ENCODE data around the gene EP400. TPM values are rescaled to one million over a fixed set of nuclear protein-coding genes. Genes with fewer than 3 reads are reported as not detected.
"Not testable (repeated sequence)": the region's sequence is repeated elsewhere in the genome, so short reads cannot be mapped to it uniquely, and the experiment has no call there.

EP400 gene
- polyA plus RNA-seq, 1 donor (not counting 4 experiments of a cell fraction or from before 2014, with no cell fraction given) = 4.1 TPM

DNA sequence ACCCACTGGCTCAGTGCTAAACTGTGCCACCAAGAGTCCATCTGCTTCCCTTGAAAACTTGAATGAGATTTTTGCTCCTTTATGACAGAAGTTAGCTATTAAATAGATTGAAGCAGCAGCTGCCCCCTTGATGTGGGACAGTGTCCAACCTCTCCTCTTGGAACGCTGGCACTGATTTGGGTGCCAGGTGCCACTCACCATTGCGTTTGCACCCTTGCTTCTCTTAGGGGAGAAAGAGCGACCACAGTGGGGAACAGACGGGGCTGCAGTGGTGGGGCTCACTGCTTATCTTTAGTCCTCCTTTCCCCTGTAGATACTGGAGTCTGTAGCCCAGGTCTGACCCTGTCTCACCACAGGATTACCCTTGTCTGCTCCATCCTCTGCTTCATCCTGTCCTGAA is 9.4 kb downstream of the EP400 start:
- Histone ChIP-seq H3K9ac (ENCODE audit: control insufficient read depth, extremely low read depth, insufficient read depth, low read length) (no peak overlapping the region), H3K79me2 (ENCODE audit: control insufficient read depth, insufficient read depth, low read length) (peaks cover 84% of the 10 kb centered on the region), H3K9me3 (ENCODE audit: control insufficient read depth, low read depth, low read length) (no peaks in the 10 kb centered on the region), H3K36me3 (ENCODE audit: control insufficient read depth in 2 of 2, extremely low read depth in 1 of 2, insufficient read depth in 2 of 2, low read length in 2 of 2) (peaks cover 2 to 6% of the 10 kb centered on the region in 2 experiments), H3K27ac (ENCODE audit: control insufficient read depth, insufficient read depth, low read length) (no peak overlapping the region), H2AFZ (ENCODE audit: control insufficient read depth, low read length) (no peak overlapping the region), H3K4me2 (ENCODE audit: control insufficient read depth, extremely low read depth, insufficient read depth, low read depth, low read length) (no peak overlapping the region), H3K4me3 (ENCODE audit: control insufficient read depth in 2 of 3, extremely low read depth in 1 of 3, insufficient read depth in 2 of 3, low read depth in 1 of 3, low read length in 3 of 3) (no peak overlapping the region), H3K9me1 (ENCODE audit: control insufficient read depth, extremely low read depth, insufficient read depth, low read length) (no peaks in the 10 kb centered on the region), H3K27me3 (ENCODE audit: control insufficient read depth, extremely low read depth, insufficient read depth, low read length) (no peaks in the 10 kb centered on the region), H3K4me1 (ENCODE audit: control insufficient read depth, extremely low read depth, insufficient read depth, low read length) (peaks cover 13% of the 10 kb centered on the region), H4K20me1 (ENCODE audit: control insufficient read depth, extremely low read depth, insufficient read depth, low read length) (peaks cover 24% of the 10 kb centered on the region)
- FAIRE-seq (no peak), DNase-seq (ENCODE audit: low read depth, low spot score) (no peak)
- TF ChIP-seq EZH2 (IDR thresholded peaks at IDR 0.05; ENCODE audit: low read length) = no peak
- TF ChIP-seq, protein P1, sequence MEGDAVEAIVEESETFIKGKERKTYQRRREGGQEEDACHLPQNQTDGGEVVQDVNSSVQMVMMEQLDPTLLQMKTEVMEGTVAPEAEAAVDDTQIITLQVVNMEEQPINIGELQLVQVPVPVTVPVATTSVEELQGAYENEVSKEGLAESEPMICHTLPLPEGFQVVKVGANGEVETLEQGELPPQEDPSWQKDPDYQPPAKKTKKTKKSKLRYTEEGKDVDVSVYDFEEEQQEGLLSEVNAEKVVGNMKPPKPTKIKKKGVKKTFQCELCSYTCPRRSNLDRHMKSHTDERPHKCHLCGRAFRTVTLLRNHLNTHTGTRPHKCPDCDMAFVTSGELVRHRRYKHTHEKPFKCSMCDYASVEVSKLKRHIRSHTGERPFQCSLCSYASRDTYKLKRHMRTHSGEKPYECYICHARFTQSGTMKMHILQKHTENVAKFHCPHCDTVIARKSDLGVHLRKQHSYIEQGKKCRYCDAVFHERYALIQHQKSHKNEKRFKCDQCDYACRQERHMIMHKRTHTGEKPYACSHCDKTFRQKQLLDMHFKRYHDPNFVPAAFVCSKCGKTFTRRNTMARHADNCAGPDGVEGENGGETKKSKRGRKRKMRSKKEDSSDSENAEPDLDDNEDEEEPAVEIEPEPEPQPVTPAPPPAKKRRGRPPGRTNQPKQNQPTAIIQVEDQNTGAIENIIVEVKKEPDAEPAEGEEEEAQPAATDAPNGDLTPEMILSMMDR (optimal IDR thresholded peaks at IDR 0.05 in 1 of 3, IDR thresholded peaks at IDR 0.05 in 1 of 3, conservative IDR thresholded peaks at IDR 0.05 in 1 of 3; ENCODE audit: extremely low read depth in 1 of 3, insufficient read depth in 2 of 3, low read length in 3 of 3) = no peak
- dilution Hi-C loops (cut with MboI; ENCODE audit: extremely low pct_ligation_motif_present, low sequenced_read_pairs) = no loop called here

DNA sequence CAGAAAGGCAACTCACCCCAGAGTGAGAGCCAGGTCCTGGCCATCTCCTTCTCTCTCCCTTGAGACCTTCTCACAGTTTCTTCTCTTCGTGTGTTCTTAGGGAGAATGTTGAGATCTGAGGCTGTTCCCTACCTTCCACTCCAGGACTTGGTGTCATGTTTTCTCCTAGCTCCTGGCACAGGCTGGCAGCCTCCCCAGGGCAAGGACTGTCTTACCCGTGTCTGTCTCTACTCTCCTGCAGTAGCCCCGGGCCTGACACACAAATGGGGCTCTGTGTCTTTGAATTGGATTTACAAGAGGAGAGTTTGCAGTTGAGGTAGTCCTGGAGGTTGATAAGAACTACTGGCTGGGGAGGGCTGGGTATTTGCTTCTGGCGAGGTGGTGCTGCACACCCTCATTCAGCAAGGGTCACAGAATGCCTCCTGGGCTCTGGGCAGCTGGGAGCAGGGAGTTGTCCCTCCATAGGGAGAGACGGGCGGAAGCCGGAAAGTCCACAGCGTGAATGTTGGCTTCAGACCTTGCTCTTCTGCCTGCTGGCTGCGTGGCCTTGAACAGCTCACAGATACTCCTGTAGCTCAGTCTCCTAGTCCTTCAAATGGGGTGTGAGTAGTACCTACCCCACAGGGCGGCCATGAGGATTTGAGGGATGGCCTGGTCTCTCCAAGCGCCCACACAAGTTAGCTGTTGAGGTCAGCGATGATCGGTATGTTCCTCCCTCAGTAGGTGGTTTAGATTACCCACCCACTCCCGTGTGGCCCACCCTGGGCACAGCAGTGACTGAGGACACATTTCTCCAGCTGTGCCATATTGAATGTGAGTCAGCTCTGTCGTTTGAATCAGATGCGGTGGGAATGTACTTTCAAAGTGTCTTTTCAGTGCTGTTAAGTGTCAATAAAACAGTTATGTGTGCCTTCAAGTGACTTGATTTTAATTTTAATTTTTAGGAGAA is 10.2 kb downstream of the EP400 start:
- peaks cover 21% of the 10 kb centered on the region for H4K20me1 ChIP-seq (ENCODE audit: control insufficient read depth, extremely low read depth, insufficient read depth, low read length)

DNA sequence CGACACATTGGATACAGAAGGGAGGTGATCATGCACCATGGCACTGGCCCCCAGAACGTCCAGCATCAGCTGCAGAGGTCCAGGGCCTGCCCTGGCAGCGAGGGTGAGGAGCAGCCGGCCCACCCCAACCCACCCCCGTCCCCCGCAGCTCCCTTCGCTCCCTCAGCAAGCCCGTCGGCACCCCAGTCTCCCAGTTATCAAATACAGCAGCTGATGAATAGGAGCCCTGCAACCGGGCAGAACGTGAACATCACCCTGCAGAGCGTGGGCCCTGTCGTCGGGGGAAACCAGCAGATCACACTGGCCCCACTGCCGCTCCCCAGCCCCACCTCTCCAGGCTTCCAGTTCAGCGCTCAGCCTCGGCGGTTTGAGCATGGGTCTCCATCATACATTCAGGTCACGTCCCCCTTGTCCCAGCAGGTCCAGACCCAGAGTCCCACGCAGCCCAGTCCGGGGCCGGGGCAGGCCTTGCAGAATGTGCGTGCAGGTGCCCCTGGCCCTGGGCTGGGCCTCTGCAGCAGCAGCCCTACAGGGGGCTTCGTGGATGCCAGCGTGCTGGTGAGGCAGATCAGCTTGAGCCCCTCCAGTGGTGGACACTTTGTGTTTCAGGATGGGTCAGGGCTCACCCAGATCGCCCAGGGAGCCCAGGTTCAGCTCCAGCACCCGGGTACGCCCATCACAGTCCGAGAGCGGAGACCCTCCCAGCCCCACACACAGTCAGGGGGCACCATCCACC is 11.0 kb downstream of the EP400 start:
- H3K4me3 ChIP-seq (ENCODE audit: control insufficient read depth in 2 of 3, extremely low read depth in 1 of 3, insufficient read depth in 2 of 3, low read depth in 1 of 3, low read length in 3 of 3); H3K27me3 ChIP-seq (ENCODE audit: control insufficient read depth, extremely low read depth, insufficient read depth, low read length); H3K9me1 ChIP-seq (ENCODE audit: control insufficient read depth, extremely low read depth, insufficient read depth, low read length); H2AFZ ChIP-seq (ENCODE audit: control insufficient read depth, low read length); H3K36me3 ChIP-seq (ENCODE audit: control insufficient read depth in 2 of 2, extremely low read depth in 1 of 2, insufficient read depth in 2 of 2, low read length in 2 of 2); H3K4me2 ChIP-seq (ENCODE audit: control insufficient read depth, extremely low read depth, insufficient read depth, low read depth, low read length); dilution Hi-C loops (cut with MboI; ENCODE audit: extremely low pct_ligation_motif_present, low sequenced_read_pairs); H3K4me1 ChIP-seq (ENCODE audit: control insufficient read depth, extremely low read depth, insufficient read depth, low read length); H3K9me3 ChIP-seq (ENCODE audit: control insufficient read depth, low read depth, low read length); H3K9ac ChIP-seq (ENCODE audit: control insufficient read depth, extremely low read depth, insufficient read depth, low read length); DNase-seq (ENCODE audit: low read depth, low spot score); H3K27ac ChIP-seq (ENCODE audit: control insufficient read depth, insufficient read depth, low read length); FAIRE-seq: not testable (repeated sequence)
- H4K20me1 ChIP-seq (ENCODE audit: control insufficient read depth, extremely low read depth, insufficient read depth, low read length) = peaks cover 21% of the 10 kb centered on the region
- peaks cover 83% of the 10 kb centered on the region for H3K79me2 ChIP-seq (ENCODE audit: control insufficient read depth, insufficient read depth, low read length)

More for the DNA sequence above, 10.2 kb downstream of the EP400 start:
- H3K9me1 ChIP-seq (ENCODE audit: control insufficient read depth, extremely low read depth, insufficient read depth, low read length) = no peaks in the 10 kb centered on the region
- no peaks in the 10 kb centered on the region for H3K9me3 ChIP-seq (ENCODE audit: control insufficient read depth, low read depth, low read length)
- FAIRE-seq (no peak), DNase-seq (ENCODE audit: low read depth, low spot score) (no peak)
- TF ChIP-seq, protein P1 (optimal IDR thresholded peaks at IDR 0.05 in 1 of 3, IDR thresholded peaks at IDR 0.05 in 1 of 3, conservative IDR thresholded peaks at IDR 0.05 in 1 of 3; ENCODE audit: extremely low read depth in 1 of 3, insufficient read depth in 2 of 3, low read length in 3 of 3) = no peak
- TF ChIP-seq EZH2 (IDR thresholded peaks at IDR 0.05; ENCODE audit: low read length) = no peak
- no peak overlapping the region for H3K9ac ChIP-seq (ENCODE audit: control insufficient read depth, extremely low read depth, insufficient read depth, low read length)
- H3K36me3 ChIP-seq (ENCODE audit: control insufficient read depth in 2 of 2, extremely low read depth in 1 of 2, insufficient read depth in 2 of 2, low read length in 2 of 2) = peaks cover 2 to 6% of the 10 kb centered on the region in 2 experiments
- H3K4me3 ChIP-seq (ENCODE audit: control insufficient read depth in 2 of 3, extremely low read depth in 1 of 3, insufficient read depth in 2 of 3, low read depth in 1 of 3, low read length in 3 of 3) = no peak overlapping the region
- no peak overlapping the region for H3K27ac ChIP-seq (ENCODE audit: control insufficient read depth, insufficient read depth, low read length)
- dilution Hi-C loops (cut with MboI; ENCODE audit: extremely low pct_ligation_motif_present, low sequenced_read_pairs) = no loop called here
- H3K4me1 ChIP-seq (ENCODE audit: control insufficient read depth, extremely low read depth, insufficient read depth, low read length) = peaks cover 13% of the 10 kb centered on the region
- no peak overlapping the region for H3K4me2 ChIP-seq (ENCODE audit: control insufficient read depth, extremely low read depth, insufficient read depth, low read depth, low read length)
- peaks cover 83% of the 10 kb centered on the region for H3K79me2 ChIP-seq (ENCODE audit: control insufficient read depth, insufficient read depth, low read length)
- no peaks in the 10 kb centered on the region for H3K27me3 ChIP-seq (ENCODE audit: control insufficient read depth, extremely low read depth, insufficient read depth, low read length)
- H2AFZ ChIP-seq (ENCODE audit: control insufficient read depth, low read length) = no peak overlapping the region
